Cardiac fibroblast (primary cell): ENCODE data around the gene KRTAP2-4.
"Not testable (repeated sequence)": the region's sequence is repeated elsewhere in the genome, so short reads cannot be mapped to it uniquely, and the experiment has no call there.

Experiments
- DNase-seq, 2 donors: peaks; one replicate each; pipeline versions ENCODE4 v3.0.0 to v3.0.0-alpha.2; 2010; ENCODE audit warnings: low read depth in 2 of 2
- H3K4me3 ChIP-seq, 2 donors: replicated peaks in 1 of 2; 1 replicate in 1 of 2; 2 replicates in 1 of 2; pipeline ENCODE4 v1.5.1; 2011; ENCODE audit warnings: low read depth in 2 of 2, low read length in 2 of 2, mild to moderate bottlenecking in 2 of 2, moderate library complexity in 1 of 2
- TF ChIP-seq, protein P1 (sequence below): IDR thresholded peaks from one replicate; pipeline ENCODE4 v1.5.1; 2011; ENCODE audit warnings: low read depth, mild to moderate bottlenecking, low read length, inconsistent platforms

The KRTAP2-4 gene

DNA sequence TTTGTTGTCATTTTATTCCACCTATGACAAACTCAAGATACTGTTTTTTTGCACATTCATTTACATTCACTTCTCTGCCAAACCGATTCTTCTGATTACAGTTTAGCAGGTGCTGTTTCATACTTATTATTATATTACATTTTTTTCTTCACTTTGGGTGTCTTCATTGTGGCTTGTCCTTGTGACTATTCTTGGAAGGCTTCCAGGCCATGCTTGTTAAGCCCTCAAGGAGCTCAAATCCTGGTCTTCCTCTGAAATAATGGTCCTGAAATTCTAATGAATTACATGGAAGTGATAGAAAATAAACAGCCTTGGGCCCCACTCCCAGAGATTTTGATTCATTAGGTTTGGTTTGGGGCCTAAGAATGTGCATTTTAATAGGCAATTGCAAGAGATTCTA lies 1.4 kb downstream of the KRTAP2-4 start:
- TF ChIP-seq, protein P1, sequence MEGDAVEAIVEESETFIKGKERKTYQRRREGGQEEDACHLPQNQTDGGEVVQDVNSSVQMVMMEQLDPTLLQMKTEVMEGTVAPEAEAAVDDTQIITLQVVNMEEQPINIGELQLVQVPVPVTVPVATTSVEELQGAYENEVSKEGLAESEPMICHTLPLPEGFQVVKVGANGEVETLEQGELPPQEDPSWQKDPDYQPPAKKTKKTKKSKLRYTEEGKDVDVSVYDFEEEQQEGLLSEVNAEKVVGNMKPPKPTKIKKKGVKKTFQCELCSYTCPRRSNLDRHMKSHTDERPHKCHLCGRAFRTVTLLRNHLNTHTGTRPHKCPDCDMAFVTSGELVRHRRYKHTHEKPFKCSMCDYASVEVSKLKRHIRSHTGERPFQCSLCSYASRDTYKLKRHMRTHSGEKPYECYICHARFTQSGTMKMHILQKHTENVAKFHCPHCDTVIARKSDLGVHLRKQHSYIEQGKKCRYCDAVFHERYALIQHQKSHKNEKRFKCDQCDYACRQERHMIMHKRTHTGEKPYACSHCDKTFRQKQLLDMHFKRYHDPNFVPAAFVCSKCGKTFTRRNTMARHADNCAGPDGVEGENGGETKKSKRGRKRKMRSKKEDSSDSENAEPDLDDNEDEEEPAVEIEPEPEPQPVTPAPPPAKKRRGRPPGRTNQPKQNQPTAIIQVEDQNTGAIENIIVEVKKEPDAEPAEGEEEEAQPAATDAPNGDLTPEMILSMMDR: no peak
- DNase-seq: no peak
- no peak overlapping the region for H3K4me3 ChIP-seq

DNA sequence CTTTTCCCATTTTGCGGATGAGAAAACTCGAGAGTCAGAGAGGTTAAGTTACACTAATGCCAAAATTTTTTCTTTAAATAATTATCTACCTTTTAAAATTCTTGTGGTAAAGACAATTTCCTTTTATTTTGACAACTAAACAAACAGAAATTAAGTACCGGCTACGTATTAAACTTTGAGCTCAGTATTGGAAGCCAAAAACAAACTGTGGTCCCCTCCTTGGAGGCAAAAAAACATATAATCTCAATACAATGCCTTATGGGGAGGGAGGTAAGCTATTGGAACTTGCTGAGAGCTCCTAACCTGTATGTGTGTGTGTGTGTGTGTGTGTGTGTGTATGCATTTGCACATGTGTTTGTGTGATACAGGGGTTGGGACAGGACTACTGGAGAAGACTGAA lies 2.2 kb downstream of the KRTAP2-4 start:
- no peak for DNase-seq
- H3K4me3 ChIP-seq: no peak overlapping the region
- TF ChIP-seq, protein P1: no peak

- peak; percentile 46 to 88 for DNase-seq
- no peak overlapping the region for H3K4me3 ChIP-seq
- TF ChIP-seq, protein P1: no peak
These were observed 3.7 kb downstream of the KRTAP2-4 start for GRCh38 chr17:41061964-41062363.

GRCh38 chr17:41060052-41060604 lies 5.6 kb downstream of the KRTAP2-4 start, which contains the start of gene KRTAP2-3:
Gene KRTAP2-3 (minus strand): TSS chr17:41060114. CDS start chr17:41060050, 64 bp downstream.
- TF ChIP-seq, protein P1: no peak
- DNase-seq: peak; percentile 43 to 91
- H3K4me3 ChIP-seq: no peak within 1 kb of the TSS

DNA sequence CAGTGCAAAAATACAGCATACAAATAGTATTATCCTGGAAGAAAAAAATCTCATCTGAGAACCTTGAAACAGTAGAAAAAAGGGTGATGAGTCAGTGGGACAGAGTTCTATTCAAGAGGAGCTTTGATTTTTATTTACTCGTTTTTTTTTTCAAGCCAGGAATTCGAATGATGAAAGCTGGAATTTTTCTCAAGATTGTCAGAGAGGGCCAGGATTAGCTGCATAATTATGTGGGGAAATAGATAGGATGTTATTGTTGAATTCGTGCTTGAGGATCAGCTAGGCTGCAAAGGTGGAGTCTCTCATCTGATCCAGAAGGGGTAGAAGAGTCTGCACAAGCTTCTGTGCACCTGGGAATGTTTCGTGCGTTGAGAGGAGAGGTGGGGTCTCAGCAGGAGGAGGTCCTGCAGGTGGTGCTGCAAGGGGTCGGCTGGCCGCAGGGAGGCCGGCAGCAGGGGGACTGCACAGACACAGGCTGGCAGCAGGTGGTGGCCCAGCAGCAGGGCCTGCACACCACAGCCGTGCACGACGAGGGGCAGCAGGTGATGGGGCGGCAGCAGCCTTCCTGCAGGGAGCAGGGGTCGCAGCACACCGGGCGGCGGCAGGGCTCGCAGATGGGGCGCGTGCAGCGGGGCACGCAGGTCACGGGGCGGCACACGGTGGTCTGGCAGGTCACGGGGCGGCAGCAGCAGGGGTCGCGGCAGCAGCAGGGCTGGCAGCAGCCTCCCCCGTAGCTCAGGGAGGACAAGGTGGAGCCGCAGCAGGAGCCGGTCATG lies 6.2 kb downstream of the KRTAP2-4 start:
- peak; percentile 29 to 87 for DNase-seq
- not testable (repeated sequence) for H3K4me3 ChIP-seq

DNA sequence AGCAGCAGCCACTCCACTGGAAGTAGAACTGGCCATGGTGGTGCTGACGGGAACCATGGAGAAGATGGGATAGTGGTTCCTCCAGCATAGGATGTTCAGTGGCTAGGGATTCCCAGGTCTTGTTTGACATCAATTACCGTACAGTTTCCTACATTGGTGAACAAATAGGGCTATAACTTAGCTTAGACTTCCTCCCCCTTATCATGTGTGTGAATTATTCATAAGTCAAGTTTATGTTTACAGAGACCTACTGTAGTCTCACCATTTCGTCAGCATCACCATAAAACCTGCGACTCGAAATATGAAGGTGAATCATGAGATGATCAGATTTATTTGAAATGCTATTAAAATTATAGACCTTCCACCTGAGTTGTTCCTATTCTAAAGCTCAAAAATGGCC lies 6.9 kb downstream of the KRTAP2-4 start:
- peak in 1 of 2 donors; percentile 31 for DNase-seq
- TF ChIP-seq, protein P1: no peak

GRCh38 chr17:41057547-41057946 lies 8.1 kb downstream of the KRTAP2-4 start:
- TF ChIP-seq, protein P1: no peak
- DNase-seq: no peak
- H3K4me3 ChIP-seq: no peak overlapping the region

More for the DNA sequence above, 6.9 kb downstream of the KRTAP2-4 start:
- H3K4me3 ChIP-seq: no peak overlapping the region

- not testable (repeated sequence) for DNase-seq, H3K4me3 ChIP-seq
These were observed 10.5 kb downstream of the KRTAP2-4 start, which contains the start of gene KRTAP2-2 for GRCh38 chr17:41055130-41055529. Gene KRTAP2-2 (minus strand): TSS chr17:41055230. CDS start chr17:41055211, 19 bp downstream.

DNA sequence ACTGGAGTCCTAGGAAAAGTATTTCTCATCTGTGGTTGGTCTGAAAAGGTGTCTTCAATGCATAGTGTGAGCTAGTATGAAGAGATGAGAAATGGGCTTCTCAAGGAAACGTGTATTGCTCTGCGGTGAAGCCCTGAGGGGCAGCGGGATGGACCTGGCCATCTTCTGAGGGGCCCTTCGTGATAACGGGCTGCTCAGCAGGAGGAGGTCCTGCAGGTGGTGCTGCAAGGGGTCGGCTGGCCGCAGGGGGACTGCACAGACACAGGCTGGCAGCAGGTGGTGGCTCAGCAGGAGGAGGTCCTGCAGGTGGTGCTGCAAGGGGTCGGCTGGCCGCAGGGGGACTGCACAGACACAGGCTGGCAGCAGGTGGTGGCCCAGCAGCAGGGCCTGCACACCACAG lies 11.1 kb downstream of the KRTAP2-4 start:
- not testable (repeated sequence) for H3K4me3 ChIP-seq, DNase-seq
